ENCODE data around the gene UBL5. TPM values are rescaled to one million over a fixed set of nuclear protein-coding genes. Genes with fewer than 3 reads are reported as not detected.

UBL5 gene
- total RNA-seq, 1 donor from 2014 or later, result 258 TPM

GRCh38 chr19:9801976-9802375 lies 25.7 kb upstream of the UBL5 start:
- Mint-ChIP-seq H3K27me3 (ENCODE audit: unreplicated experiment) (no peaks in the 10 kb centered on the region), H3K9me3 (ENCODE audit: unreplicated experiment) (no peaks in the 10 kb centered on the region), H3K27ac (ENCODE audit: unreplicated experiment) (no peak overlapping the region), H3K36me3 (ENCODE audit: unreplicated experiment) (no peaks in the 10 kb centered on the region), H3K4me1 (ENCODE audit: unreplicated experiment) (no peaks in the 10 kb centered on the region), H3K4me3 (ENCODE audit: unreplicated experiment) (no peak overlapping the region)
- TF ChIP-seq CTCF (IDR thresholded peaks at IDR 0.05), result no peak
- DNase-seq (ENCODE audit: extremely low spot score, unreplicated experiment), result no peak

- Mint-ChIP-seq H3K4me1 (ENCODE audit: unreplicated experiment) (no peaks in the 10 kb centered on the region), H3K4me3 (ENCODE audit: unreplicated experiment) (no peak overlapping the region), H3K27ac (ENCODE audit: unreplicated experiment) (no peak overlapping the region), H3K9me3 (ENCODE audit: unreplicated experiment) (no peaks in the 10 kb centered on the region), H3K36me3 (ENCODE audit: unreplicated experiment) (peaks cover 22% of the 10 kb centered on the region), H3K27me3 (ENCODE audit: unreplicated experiment) (no peaks in the 10 kb centered on the region)
- TF ChIP-seq CTCF (IDR thresholded peaks at IDR 0.05), result no peak
- DNase-seq (ENCODE audit: extremely low spot score, unreplicated experiment), result no peak
Observed at GRCh38 chr19:9806803-9807202, 20.9 kb upstream of the UBL5 start.

DNA sequence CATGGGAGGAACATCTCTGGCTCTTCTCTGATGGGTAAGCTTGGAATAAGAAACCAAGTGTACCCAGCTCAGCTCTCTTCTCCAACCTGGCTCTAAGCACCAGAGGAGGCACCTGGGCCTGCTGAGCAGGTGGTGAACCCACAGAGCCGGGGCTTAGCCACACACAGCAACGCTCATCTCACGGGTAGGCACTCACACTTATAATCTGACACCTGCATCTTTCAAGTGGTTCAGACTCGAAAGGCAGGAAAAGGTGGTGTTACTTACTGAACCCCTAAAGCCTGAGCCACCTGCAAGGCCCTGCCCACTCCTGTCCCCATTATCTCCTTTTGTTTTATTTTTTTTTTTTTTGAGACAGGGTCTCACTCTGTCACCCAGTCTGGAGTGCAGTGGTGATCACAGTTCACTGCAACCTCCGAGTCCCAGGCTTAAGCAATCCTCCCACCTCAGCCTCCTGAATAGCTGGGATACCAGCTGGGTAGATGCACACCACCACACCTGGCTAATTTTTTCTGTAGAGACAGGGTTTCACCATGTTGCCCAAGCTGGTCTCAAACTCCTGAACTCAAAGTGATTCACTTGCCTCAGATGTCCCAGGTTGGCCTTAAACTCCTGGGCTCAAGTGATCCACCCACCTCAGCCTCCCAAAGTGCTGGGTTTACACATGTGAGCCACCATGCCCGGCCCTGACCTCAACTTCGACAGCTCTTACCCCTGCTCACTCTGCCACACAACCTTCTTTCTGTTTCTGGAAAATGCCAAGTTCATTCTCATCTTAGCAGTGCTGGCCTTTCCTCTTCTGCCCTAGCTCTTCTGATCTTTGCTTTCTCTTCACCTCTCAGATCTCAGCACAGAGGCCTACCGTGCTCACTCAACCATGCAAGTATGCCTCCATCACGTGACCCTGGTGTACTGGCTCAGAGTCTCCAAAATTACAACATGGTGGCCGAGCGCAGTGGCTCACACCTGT lies 18.6 kb upstream of the UBL5 start:
- TF ChIP-seq CTCF (IDR thresholded peaks at IDR 0.05), result no peak
- DNase-seq (ENCODE audit: extremely low spot score, unreplicated experiment), result no peak
- Mint-ChIP-seq H3K36me3 (ENCODE audit: unreplicated experiment) (peaks cover 24% of the 10 kb centered on the region), H3K4me3 (ENCODE audit: unreplicated experiment) (no peak overlapping the region), H3K4me1 (ENCODE audit: unreplicated experiment) (no peaks in the 10 kb centered on the region), H3K27ac (ENCODE audit: unreplicated experiment) (no peak overlapping the region), H3K9me3 (ENCODE audit: unreplicated experiment) (no peaks in the 10 kb centered on the region), H3K27me3 (ENCODE audit: unreplicated experiment) (no peaks in the 10 kb centered on the region)

DNA sequence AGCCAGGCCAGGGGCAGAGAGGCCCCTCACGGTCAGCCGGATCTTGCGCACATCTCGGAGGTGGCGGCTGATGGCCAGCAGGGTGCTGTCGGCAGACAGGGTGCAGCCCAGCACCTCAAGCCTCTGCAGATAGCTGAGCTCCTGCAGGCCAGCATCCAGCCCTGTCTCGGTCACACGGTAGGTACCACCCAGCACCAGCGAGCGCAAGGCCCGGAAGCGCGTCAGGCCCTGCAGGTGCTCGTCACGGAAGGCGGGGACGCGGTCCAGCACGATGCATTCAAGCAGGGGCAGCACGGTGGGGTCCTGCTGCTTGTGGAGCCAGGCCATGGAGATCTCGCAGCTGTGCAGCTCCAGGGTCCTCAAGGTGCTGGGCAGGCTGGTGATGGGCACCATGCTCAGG lies 16.6 kb upstream of the UBL5 start:
- DNase-seq (ENCODE audit: extremely low spot score, unreplicated experiment), result no peak
- H3K27ac Mint-ChIP-seq (ENCODE audit: unreplicated experiment), result no peak overlapping the region
- peaks cover 2% of the 10 kb centered on the region for H3K4me1 Mint-ChIP-seq (ENCODE audit: unreplicated experiment)
- no peak for TF ChIP-seq CTCF (IDR thresholded peaks at IDR 0.05)
- H3K4me3 Mint-ChIP-seq (ENCODE audit: unreplicated experiment), result no peak overlapping the region
- no peaks in the 10 kb centered on the region for H3K9me3 Mint-ChIP-seq (ENCODE audit: unreplicated experiment)
- no peaks in the 10 kb centered on the region for H3K27me3 Mint-ChIP-seq (ENCODE audit: unreplicated experiment)
- peaks cover 28% of the 10 kb centered on the region for H3K36me3 Mint-ChIP-seq (ENCODE audit: unreplicated experiment)

DNA sequence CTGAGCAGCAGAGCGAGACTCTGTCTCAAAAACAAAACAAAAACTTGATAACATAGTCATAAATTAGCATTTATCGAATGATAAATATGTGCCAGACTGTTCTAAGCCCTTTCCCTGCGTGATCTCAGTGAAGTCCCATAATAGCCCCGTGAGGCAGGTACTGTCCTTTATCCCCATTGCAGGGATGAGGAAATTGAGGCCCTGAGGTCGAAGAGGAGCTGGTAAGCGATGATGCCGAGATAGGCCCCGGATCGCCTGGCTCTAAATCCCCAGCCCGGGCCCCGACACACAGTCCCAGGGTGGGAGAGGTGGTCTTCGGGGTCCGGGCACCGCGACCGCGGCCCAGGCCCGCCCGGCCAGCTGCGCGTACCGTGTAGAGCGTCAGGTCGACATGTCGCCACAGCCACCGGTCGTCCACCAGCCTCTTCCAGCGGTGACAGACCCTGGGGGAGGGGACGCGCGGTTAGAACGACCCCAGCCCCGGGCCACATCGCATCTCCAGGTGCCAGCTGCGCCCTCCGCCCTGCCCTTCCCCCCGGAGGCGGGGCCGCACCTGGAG lies 9.5 kb upstream of the UBL5 start:
- no peak for TF ChIP-seq CTCF (IDR thresholded peaks at IDR 0.05)
- H3K36me3 Mint-ChIP-seq (ENCODE audit: unreplicated experiment), result peaks cover 12% of the 10 kb centered on the region
- H3K27me3 Mint-ChIP-seq (ENCODE audit: unreplicated experiment), result no peaks in the 10 kb centered on the region
- peak overlapping the region; percentile 89 for H3K4me3 Mint-ChIP-seq (ENCODE audit: unreplicated experiment)
- no peaks in the 10 kb centered on the region for H3K9me3 Mint-ChIP-seq (ENCODE audit: unreplicated experiment)
- no peak for DNase-seq (ENCODE audit: extremely low spot score, unreplicated experiment)
- peaks cover 35% of the 10 kb centered on the region for H3K4me1 Mint-ChIP-seq (ENCODE audit: unreplicated experiment)
- peak overlapping the region; percentile 98 for H3K27ac Mint-ChIP-seq (ENCODE audit: unreplicated experiment)

Data from osteocyte (in vitro differentiated cells).